ENCODE measurements around the gene LYRM2.

Gene LYRM2

GRCh38 chr6:89638320-89639195 lies at the start of gene LYRM2:
Gene LYRM2, minus strand, starts transcription at chr6:89638747. Its CDS starts 31 bp downstream, at chr6:89638716.
- no peak for TF ChIP-seq CTCF (IDR thresholded peaks at IDR 0.05; ENCODE audit: insufficient read depth, low read depth, low read length, missing control alignments)
- DNase-seq (ENCODE audit: low read depth): peak; percentile 95

GRCh38 chr6:89688328-89688727 lies 49.8 kb upstream of the LYRM2 start:
- H3K4me3 ChIP-seq (ENCODE audit: low read depth, low read length): no peak overlapping the region
- no peak for TF ChIP-seq CTCF (IDR thresholded peaks at IDR 0.05; ENCODE audit: insufficient read depth, low read depth, low read length, missing control alignments)
- DNase-seq (ENCODE audit: low read depth): no peak

More at GRCh38 chr6:89638320-89639195, at the start of gene LYRM2:
- H3K4me3 ChIP-seq (ENCODE audit: low read depth, low read length): peak within 1 kb of the TSS; percentile 92

- TF ChIP-seq CTCF (IDR thresholded peaks at IDR 0.05; ENCODE audit: insufficient read depth, low read depth, low read length, missing control alignments): no peak
- no peak overlapping the region for H3K4me3 ChIP-seq (ENCODE audit: low read depth, low read length)
- DNase-seq (ENCODE audit: low read depth): no peak
These were observed 46.8 kb upstream of the LYRM2 start for GRCh38 chr6:89685311-89685710.

GRCh38 chr6:89682991-89683390 lies 44.4 kb upstream of the LYRM2 start:
- TF ChIP-seq CTCF (IDR thresholded peaks at IDR 0.05; ENCODE audit: insufficient read depth, low read depth, low read length, missing control alignments): no peak
- no peak overlapping the region for H3K4me3 ChIP-seq (ENCODE audit: low read depth, low read length)
- DNase-seq (ENCODE audit: low read depth): no peak

GRCh38 chr6:89681983-89682564 lies 43.5 kb upstream of the LYRM2 start:
- TF ChIP-seq CTCF (IDR thresholded peaks at IDR 0.05; ENCODE audit: insufficient read depth, low read depth, low read length, missing control alignments): no peak
- no peak for DNase-seq (ENCODE audit: low read depth)
- H3K4me3 ChIP-seq (ENCODE audit: low read depth, low read length): no peak overlapping the region

- no peak for TF ChIP-seq CTCF (IDR thresholded peaks at IDR 0.05; ENCODE audit: insufficient read depth, low read depth, low read length, missing control alignments)
- H3K4me3 ChIP-seq (ENCODE audit: low read depth, low read length): no peak overlapping the region
These were observed 42.0 kb upstream of the LYRM2 start for GRCh38 chr6:89680551-89680950.

More at GRCh38 chr6:89680551-89680950, 42.0 kb upstream of the LYRM2 start:
- DNase-seq (ENCODE audit: low read depth): no peak

All from GM12865 (cell line).